SKM-1 (cell line): ENCODE data around the gene JPH3.
"Not testable (repeated sequence)": the region's sequence is repeated elsewhere in the genome, so short reads cannot be mapped to it uniquely, and the experiment has no call there.

Experiments used
- DNase-seq: peaks from one replicate; lab custom pipeline; 2025; ENCODE audit not compliant: unreplicated experiment; lab: John Stamatoyannopoulos, UW

Gene JPH3

DNA sequence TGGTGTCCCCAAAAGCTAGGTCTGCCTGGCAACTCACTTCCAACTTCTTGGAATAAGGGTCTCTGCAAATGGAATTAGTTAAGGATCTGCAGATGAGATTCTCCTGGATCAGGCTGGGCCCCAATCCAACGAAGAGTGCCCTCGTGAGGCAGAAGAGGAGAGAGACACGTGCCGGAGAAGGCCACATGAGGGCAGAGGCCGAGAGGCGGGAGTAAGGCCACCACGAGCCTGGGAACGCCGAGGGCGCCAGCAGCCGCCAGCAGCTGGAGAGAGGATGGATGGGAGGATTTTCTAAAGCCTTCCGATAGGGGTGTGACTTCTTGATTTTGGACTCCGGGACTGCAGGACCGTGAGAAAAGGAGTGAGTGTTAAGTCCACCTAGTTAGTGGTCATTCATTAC lies 76.3 kb downstream of the JPH3 start:
- DNase-seq, result no peak

DNA sequence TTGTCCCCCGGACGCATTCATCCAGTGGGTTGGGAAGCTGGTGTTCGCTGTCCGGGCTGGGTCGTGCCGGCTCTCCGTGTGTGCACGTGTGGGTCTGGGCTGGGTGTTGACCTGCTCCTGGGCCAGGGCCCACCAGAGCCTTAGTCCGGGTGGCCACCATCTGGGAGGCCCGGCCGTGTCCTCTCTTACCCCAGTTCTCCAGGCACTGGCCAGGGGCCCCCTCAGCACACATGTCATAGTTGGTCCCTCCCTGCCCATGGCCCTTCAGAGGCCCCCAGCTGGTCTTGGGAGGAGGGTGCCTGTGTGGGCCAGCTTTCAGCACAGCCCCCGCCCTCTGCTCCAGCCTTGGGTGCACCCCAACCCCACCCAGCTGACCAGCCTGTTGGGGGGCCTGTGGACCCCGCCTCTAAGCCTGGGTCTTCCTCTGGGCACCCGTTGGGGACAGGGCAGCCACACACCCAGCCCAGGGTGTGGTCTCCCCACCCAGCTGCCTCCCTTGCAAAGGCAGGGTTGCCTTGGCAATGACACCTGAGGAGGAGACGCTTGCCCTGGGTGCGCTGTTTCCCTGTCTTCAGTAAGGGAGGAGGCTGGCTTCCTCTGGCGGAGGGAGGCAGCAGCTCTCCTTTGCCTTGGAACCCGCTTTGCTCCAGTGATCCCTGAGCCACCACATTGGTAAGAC lies 77.4 kb downstream of the JPH3 start:
- no peak for DNase-seq

DNA sequence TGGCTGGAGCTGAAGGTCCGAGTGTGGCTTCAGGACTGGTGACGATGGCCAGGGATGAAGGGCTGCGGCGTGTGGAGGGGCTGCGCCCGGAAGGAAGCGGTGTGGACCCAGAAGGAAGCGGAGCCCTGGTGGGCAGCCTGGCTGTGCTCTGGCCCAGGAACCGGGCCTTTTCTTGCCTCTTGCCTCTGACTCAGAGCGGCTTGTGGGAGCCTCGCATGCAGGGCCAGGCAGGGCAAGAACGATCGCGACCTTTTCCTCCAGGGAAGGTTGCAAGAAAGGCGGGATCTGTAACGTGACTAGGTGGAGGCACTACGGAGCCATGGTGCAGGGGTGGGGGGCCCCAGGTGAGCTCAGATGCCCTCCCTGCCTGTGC lies 78.0 kb downstream of the JPH3 start:
- DNase-seq, result no peak

DNA sequence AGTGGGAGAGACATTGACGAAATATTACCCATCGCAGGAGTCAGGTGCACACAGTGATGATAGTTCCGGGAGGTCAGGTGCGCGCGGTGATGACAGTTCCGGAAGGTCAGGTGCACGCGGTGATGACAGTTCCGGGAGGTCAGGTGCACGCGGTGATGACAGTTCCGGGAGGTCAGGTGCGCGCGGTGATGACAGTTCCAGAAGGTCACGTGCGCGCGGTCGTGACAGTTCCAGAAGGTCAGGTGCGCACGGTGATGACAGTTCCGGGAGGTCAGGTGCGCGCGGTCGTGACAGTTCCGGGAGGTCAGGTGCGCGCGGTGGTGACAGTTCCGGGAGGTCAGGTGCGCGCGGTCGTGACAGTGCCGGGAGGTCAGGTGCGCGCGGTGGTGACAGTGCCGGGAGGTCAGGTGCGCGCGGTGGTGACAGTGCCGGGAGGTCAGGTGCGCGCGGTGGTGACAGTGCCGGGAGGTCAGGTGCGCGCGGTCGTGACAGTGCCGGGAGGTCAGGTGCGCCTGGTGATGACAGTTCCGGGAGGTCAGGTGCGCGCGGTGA lies 78.8 kb downstream of the JPH3 start:
- not testable (repeated sequence) for DNase-seq

DNA sequence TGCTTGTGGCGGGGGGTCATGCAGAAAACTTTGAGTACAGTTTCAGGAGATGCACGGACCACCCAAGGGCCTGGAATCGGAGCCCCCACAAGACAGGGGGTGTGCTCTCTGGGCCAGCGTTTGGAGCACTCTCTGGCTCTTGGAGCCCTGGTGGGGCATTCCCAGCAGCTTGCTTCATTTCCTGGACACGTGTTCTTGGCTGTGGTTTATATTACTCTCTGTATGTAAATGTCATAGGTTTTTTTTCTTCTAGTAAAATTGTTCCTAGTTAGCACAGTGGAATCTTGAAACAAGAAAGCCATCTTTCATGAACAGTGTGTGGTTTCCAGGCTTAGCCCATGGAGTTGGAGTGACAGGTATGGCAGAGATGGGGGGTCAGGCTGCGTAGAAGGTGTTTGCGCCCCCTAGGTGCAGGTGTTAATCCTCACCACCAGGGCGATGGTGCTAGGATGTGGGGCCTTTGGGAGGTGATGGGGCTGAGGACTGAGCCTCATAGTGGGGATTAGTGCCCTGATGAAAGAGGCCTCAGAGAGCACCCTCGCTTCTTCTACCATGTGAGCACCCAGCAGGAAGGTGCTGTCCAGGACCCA lies 79.8 kb downstream of the JPH3 start:
- no peak for DNase-seq

DNA sequence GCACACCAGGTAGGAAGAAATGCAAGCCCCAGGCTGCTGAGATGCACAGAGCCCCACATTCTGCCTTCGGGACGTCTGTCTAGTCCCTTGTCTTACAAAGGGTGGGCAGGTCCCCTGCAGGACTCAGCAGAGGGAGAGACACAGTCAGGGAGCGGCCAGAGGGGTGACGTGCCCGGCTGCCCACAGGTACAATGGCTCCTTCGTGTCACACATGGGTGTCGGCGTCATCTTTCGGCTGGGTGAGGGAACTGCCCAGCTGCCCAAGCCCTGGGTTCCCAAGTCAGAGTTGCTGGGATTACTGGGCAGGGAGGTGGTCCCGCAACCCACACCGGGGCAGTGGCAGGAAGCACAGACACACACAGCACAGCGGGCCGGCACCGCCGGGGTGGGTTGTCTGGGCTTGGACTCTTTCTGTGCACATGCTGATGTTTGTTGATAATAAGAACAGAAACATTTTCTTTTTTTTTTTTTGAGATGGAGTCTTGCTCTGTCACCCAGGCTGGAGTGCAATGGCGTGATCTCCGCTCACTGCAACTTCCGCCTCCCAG lies 80.6 kb downstream of the JPH3 start:
- DNase-seq, result no peak

DNA sequence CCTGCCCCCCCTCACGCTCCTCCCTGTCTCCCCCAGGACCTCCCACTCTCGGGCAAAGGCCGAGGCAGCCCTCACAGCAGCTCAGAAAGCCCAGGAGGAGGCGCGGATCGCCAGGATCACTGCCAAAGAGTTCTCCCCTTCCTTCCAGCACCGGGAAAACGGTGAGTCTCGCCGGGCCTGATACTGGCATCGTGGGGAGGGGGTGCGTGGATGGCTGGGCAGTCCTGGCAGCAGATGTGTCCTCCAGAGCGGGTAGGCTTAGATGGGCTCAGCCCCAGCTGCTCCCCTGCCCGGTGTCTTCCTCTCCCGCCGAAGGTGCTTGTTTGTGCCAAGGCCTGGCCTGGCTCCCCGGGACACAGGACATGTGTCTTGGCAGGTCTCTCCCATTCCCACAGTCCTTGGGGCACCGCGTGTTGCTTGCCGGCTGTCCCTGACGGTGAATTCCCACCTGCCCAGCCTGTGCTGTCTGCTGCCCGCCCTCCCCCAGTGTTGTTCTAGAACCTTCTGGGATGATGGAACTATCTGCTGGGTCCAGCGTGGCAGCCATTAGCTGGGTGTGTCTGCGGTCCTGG lies 81.9 kb downstream of the JPH3 start:
- DNase-seq, result no peak

DNA sequence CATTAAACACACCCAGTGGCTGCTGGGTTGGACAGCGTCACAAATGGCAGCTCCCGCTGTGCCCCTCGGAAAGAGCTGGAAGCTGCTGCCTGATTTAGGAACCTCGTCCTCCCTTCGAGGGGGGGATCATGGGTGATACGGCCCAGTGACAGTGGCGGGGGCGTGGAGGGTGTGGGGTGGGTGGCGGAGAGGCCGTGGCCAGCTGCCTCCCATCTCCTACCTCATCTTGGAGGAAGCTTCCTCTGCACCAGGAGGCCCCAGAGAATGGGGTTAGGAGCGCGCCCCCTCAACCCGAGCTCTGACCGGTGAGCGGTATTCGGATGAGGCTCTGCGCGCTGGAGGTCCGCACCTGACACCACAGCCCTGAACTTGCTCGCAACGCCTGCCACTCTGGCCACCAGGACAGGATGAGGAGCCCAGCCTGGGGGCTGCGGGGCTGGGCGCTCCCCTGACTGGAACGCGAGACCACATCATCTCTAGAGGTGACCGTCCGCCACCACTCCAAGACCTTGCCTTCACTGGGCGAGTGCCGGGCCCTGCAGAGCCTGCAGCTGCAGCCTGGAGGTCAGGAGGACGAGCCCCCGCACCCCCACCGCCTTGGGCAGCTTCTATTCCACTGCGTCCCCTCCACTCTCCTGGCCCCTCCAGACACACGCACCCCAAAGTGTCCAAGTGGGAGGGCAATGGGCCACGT lies 82.5 kb downstream of the JPH3 start:
- DNase-seq, result no peak

DNA sequence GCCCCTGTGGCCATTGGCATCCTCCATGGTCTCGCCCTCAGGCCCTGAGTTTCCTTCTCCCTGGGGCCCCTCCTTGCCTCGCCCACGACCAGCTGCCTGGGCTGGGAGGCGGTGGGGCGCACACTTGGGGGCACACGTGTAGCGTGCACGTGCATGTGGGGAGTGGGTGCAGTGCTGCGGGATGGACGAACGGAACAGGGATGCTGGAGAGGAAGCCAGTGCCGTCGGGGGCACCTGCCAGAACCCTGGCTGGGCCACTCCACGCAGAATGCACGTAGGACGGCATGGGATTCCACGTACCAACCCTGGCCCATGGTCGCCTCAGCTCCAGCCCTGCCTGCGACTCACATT lies 83.1 kb downstream of the JPH3 start:
- no peak for DNase-seq

DNA sequence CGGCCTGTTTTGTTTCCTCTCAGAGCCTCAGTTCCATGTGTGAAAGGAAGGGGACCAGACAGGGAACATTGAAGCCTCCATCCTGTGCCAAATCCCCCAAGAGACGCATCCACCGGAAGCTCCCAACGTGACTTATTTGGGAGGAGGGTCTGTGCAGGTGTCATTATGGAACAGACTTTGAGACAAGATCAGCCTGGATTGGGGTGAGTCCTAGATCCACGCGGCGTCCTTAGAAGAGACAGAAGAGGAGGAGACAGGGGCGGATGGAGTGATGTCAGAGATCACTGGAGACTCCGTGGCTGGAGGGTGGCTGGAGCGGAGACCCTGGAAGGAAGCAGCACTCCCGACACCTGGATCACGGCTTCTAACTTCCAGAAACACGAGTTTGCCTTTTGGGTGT lies 83.5 kb downstream of the JPH3 start:
- DNase-seq, result no peak

DNA sequence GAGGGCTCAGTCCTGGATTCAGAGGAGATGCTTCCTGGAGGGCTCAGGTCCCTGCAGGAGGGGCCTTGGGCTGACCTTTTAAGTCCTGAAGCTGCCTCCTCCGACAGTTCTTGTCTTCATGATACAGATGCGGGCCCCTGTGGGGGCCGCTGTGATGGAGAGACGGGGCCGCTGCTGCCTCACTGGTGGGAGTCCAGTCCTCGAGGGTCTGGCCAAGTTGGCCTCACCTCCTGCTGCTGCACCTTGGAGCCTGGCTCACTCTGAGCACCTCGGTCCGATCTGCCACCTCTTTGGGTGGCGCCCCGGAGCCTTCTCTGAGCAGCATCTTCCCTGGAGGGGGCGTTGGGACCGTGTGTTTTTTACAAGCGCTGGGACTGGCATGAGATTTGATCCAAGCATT lies 84.4 kb downstream of the JPH3 start:
- DNase-seq, result no peak

DNA sequence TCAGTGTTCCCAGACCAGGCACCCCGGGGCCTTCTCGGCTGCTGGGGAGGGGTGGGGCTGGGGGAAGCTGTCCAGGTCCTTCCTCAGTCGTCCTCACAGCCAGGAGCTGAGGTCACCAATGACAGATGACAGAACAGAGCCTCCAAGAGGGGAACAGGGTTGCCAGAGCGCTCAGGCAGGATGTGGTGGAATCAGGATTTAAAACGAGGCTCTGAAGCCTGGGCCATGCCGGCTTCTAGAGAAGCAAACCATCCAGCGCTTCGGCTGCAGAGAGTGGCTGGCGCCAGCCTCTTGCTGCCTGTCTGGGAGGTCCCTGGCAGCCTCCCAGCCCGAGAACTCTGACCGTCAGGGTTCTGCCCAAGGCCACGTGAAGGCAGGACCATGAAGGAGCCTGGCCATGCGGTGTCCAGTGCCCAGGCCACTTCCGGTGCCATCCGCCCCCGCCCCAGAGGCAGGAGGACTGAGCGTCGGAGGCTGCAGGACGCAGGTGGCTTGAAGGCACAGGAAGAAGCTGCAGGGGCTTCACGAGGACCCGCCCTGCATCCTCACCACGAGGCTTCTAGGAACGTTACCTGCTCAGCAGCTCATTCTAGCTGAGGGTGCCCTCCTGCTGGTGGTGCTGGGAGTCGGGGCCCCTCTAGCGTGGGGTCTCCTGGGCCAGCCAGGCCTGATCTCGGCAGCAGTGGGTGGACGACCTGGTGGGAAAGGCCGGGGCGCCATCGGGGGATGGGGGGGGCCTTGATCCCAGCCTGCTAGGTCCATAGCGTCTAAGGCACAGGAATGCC lies 85.0 kb downstream of the JPH3 start:
- DNase-seq, result no peak

DNA sequence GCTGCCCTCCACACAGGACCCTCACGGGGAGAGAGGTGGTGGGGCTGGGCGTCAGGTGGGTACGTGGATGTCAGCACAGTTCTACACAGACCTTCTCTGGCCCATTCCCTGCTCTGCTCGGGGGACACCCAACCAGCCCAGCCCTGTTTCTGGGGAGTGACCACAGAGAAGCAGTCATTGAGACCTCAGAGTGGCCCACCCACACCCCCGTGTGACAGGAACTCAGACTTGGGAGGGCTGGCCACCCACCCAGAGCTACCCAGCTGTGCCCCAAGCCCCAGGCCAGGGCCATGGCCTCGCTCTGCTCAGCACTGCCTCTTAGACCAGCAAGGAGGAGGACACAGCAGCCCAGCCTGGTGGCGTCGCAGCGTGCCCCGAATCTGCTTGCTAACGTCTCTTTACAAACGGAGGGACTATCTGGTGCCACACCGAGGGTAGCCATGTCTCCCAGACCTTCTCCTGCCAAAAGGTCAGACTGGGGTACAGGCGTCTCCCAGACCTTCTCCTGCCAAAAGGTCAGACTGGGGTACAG lies 85.8 kb downstream of the JPH3 start:
- no peak for DNase-seq

DNA sequence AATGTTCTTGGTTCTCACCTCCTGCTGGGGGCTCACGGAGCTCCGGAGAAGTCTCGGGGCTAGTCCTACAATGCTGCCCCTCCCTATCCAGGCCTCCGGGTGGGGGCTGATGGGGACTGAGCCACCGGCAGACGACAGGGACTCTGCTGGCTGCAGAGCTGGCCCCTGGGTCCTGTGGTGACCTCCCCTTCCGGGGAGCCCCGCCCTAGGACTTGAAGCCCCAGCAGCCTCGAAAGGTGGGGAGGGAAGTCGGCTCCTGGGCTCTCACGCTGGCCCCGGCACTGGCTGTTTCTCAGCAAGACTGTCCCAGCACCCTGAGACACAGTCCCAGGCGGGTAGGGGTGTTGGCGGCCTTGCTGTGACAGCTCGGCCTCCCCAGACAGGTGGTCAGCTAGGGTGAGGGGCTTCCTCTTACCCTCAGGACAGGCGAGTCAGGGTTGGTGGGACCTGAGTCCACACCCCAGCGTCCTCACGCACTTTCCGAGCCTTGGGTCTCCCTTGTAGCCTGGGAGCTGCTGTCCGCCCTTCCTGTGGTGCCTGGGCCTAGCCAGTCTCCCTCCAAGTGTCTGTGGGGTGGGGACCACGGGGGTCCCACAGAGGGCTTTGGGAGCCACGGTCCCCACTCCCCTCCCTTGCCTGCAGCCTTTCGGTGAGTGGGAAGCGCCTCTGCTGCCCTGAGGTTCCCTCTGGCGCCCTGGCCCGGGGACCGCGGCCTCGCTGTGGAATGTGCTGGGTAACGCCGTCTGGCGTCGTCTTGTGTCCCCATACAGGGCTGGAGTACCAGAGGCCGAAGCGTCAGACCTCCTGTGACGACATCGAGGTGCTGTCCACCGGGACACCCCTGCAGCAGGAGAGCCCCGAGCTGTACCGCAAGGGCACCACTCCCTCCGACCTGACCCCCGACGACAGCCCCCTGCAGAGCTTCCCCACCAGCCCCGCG lies 86.8 kb downstream of the JPH3 start:
- DNase-seq, result no peak

DNA sequence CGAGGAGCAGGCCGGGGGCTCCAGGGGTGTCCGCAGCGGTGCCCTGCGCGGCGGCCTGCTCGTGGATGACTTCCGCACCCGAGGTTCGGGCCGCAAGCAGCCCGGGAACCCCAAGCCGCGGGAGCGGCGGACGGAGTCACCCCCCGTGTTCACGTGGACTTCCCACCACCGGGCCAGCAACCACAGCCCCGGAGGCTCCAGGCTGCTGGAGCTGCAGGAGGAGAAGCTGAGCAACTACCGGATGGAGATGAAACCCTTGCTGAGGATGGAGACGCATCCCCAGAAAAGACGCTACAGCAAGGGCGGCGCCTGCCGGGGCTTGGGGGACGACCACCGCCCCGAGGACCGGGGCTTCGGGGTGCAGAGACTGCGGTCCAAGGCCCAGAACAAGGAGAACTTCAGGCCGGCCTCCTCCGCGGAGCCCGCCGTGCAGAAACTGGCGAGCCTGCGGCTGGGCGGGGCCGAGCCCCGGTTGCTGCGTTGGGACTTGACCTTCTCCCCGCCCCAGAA lies 87.7 kb downstream of the JPH3 start:
- no peak for DNase-seq

DNA sequence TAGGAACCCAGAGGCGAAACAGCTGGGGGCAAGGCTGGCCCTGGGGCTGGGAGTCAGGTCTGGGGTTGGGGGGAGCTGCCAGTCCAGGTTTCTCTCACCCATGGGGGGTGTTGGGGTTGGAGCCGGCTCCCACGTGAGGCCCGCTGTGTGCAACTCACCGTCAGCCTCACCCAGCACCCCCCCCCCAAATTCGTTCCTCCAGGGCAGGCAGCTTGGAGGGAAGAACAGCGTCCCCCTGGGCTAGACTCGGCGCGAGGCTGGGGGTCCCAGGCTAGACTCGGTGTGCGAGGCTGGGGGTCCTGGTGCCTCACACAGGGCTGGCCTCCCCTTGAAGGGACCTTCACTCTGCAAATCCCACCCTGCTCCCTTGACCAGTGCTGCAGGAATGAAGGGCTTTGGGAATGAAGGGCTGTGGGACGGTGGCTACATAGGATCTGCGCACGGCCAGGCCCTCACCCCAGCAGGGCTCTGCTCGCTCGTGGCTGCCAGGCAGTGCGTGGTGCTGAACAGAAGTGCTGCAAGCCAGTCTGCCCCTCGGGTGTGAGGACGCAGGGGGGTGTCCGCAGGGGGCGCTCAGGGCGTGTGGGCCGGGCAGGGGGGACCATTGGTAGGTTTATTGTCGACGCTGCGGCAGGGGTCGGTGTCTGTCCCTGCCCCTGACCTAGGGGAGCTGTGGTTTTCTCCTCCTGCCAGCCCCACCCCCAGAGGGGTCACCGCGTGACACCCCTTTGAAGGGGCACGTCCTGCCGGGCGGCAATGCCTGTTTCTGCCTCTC lies 88.8 kb downstream of the JPH3 start:
- DNase-seq, result no peak

DNA sequence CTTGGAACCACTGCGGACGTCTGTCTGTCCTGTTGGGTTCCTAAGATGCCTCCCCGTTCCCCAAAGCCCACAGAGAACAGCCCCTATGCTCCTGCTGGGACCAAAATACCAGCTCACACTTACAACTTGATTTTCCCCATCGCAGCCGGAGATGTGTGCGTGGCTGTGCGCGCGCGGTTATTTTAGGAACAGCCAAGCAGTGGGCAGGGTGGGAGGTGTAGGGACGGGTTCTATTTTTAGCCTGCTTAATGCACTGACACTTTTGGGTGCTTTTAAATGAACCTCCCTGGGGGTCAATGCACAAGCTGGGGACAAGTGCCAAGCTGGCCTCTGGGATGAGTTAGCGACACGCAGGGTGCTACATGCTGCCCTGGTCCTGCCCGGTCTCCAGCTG lies 89.4 kb downstream of the JPH3 start:
- no peak for DNase-seq

DNA sequence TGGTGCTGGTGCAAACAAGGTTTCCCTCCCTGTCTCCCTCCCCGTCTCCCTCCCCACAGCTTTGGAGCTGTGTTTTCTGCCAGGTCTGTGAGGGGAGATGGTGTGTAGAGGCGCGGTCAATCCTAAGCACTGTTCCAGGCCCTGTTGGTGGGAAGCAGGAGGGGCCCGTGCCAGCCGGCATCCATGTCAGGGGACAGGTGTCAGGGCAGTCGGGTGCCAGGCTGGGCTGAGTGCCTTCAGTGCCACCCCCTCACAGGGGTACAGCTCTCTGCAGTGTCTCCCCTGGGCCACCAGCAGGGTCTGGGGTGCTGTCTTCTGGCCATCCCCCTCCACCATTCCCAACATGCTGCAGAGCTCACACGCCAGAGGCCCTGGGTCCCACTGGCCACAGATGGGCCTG lies 89.9 kb downstream of the JPH3 start:
- DNase-seq, result no peak

DNA sequence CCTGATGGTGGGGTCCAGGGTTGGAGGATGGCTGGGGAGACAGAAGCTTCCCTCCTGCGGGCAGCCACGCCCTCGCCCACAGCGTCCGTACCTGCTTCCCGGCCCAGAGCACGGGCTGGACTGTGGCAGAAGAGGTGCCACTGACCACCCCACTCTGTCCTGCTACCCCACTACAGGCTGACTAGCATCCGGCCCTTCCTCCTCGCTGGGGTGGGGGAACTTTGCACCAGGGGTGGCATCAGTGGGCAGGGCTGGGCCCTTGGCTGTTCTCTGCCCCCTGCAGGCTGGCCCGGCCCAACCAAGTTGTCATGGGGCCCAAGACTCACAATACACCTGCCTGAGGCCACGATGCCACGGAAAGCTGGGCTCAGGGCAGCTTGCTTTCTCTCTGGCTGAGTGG lies 90.4 kb downstream of the JPH3 start:
- DNase-seq, result no peak
